Measurements from ENCODE around the gene PLCD1.
"Not testable (repeated sequence)": the region's sequence is repeated elsewhere in the genome, so short reads cannot be mapped to it uniquely, and the experiment has no call there.

Gene PLCD1

DNA sequence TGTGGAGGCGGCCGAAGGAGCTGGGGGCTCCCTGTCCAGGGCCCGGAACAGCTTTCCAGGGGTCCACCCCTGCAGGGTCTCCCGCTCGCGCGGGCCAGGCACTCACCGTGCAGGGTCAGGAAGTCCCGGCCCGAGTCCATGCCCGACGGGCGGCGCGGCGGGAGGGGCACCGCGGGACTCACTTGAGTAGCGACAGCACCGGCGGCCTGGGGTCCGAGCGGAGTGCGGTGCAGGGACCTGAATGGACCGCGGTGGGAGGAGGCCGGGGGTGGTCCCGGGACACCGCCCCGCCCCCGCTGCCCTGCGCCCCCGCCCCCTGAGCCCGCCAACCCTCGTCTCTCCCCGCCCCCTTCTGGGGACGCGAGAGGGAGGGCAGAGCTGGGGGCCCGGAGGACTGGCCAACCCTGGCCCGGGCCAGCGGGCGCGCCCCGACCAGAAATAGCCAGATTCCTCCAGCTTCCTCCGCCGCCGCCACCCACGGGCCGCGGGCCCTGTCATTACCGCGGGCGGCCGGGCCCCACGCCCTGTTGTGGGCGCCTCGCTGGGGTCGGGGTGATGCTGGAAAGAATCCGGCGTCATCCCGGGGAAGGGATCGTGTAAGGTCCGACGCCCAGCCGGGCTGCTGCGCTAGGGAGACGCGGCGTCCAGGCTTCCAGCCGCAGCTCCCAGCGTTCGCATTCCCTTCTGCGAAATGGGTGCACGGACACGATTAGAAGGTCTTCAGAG lies at the start of gene PLCD1:
Gene PLCD1, minus strand, starts transcription at position 243 of the 726 bp plus-strand sequence. Its CDS starts 103 bp downstream, at position 140.
- TF ChIP-seq ZFX (IDR thresholded peaks at IDR 0.05; ENCODE audit: borderline replicate concordance) = no peak
- TF ChIP-seq, protein P1, sequence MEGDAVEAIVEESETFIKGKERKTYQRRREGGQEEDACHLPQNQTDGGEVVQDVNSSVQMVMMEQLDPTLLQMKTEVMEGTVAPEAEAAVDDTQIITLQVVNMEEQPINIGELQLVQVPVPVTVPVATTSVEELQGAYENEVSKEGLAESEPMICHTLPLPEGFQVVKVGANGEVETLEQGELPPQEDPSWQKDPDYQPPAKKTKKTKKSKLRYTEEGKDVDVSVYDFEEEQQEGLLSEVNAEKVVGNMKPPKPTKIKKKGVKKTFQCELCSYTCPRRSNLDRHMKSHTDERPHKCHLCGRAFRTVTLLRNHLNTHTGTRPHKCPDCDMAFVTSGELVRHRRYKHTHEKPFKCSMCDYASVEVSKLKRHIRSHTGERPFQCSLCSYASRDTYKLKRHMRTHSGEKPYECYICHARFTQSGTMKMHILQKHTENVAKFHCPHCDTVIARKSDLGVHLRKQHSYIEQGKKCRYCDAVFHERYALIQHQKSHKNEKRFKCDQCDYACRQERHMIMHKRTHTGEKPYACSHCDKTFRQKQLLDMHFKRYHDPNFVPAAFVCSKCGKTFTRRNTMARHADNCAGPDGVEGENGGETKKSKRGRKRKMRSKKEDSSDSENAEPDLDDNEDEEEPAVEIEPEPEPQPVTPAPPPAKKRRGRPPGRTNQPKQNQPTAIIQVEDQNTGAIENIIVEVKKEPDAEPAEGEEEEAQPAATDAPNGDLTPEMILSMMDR (IDR thresholded peaks at IDR 0.05) = no peak
- H3K27ac ChIP-seq = no peak within 1 kb of the TSS

DNA sequence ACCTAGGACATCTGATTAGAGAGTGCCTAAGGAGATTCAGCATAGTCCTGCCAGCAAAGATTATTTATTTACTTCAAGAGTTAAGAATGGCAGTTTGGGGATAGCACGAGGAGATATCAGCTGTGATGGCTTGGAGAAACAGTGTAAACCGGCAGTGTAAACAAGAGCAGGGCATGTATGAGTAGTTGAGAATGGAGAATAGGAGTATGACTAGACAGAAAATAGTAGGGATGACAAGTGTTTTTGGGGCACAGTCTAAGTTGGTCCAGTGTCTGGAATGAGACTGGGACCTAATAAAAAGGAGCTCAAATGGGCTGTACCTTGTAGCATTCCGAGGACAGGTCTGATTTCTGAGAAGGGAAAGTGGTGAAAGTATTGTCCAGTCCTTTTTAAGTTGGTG lies 47.6 kb upstream of the PLCD1 start:
- H3K27ac ChIP-seq = not testable (repeated sequence)

DNA sequence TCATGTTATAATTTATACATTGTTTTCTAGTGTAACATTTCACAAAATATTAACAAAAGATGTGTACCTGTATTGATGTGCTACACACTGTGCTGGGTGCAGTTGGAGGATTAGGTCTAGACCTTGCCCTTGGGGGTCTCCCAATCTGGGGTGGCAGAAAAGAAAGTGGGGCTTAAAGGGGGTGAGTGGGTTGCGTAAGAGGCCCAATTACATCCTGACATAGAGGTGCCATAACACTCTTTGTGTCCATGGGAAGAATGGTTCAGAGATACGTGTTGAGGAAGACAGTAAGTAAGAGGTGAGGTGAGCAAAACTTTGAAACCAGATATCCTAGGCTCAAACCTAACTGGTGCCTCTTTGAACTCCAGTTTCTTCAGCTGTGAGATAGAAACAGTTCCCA lies 40.6 kb upstream of the PLCD1 start:
- H3K27ac ChIP-seq = no peak overlapping the region
- no peak for TF ChIP-seq ZFX (IDR thresholded peaks at IDR 0.05; ENCODE audit: borderline replicate concordance)
- TF ChIP-seq, protein P1 (IDR thresholded peaks at IDR 0.05) = no peak

DNA sequence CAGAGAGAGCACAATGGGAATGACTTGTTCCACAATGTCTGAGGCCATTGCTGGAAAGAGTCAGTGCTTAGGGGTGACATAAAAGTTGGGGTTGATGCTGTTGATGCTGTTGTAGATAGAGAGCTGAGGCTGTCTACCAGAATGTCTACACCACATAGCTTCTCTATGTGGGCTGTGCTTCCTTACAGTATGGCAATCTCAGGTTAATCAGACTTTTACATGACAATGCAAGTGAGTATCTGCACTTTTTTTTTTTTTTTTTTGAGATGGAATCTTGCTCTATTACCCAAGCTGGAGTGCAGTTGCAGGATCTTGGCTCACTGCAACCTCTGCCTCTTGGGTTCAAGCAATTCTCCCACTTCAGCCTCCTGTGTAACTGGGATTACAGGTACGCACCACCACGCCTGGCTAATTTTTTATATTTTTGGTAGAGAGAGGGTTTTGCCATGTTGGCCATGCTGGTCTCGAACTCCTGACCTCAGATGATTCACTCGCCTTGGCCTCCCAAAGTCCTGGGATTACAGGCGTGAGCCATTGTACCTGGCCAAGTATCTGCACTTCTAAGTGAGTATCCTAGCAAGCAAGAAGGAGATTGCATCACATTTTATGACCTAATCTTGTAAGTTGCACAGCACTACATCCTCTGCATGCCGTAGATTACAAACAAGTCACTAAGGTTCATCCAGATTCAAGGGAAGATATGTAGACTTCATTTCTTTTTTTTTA lies 38.2 kb upstream of the PLCD1 start:
- H3K27ac ChIP-seq = no peak overlapping the region
- no peak for TF ChIP-seq ZFX (IDR thresholded peaks at IDR 0.05; ENCODE audit: borderline replicate concordance)
- TF ChIP-seq, protein P1 (IDR thresholded peaks at IDR 0.05) = no peak

DNA sequence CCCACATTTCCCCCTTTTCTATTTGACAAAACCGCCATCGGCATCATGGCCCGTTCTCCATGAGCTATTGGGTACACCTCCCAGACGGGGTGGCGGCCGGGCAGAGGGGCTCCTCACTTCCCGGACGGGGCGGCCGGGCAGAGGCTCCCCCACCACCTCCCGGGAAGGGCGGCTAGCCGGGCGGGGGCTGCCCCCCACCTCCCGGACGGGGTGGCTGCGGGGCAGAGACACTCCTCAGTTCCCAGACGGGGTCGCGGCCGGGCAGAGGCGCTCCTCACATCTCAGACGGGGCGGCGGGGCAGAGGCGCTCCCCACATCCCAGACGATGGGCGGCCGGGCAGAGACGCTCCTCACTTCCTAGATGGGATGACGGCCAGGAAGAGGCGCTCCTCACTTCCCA lies 35.0 kb upstream of the PLCD1 start:
- not testable (repeated sequence) for H3K27ac ChIP-seq

DNA sequence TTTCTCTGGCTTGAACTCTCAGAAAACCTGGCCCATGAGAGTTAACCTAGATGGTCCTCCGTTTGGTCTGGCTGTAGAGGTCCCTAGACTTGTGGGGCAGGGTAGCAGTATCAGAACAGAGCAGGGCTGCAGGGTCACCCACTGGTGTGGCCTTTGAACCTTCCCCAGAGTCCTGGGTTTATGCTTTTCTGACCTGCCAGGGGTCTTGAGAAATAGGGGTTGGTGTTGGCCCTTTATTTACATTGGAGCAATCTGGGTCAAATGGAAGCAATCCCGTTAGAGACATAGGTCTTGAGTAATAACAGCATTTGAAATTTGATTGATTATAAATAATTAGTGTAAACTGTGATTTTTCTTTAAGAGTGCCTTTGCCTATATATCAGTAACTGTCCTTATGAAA lies 33.4 kb upstream of the PLCD1 start:
- no peak overlapping the region for H3K27ac ChIP-seq
- TF ChIP-seq ZFX (IDR thresholded peaks at IDR 0.05; ENCODE audit: borderline replicate concordance) = no peak
- TF ChIP-seq, protein P1 (IDR thresholded peaks at IDR 0.05) = no peak

- no peak for TF ChIP-seq ZFX (IDR thresholded peaks at IDR 0.05; ENCODE audit: borderline replicate concordance)
- TF ChIP-seq, protein P1 (IDR thresholded peaks at IDR 0.05) = no peak
- no peak overlapping the region for H3K27ac ChIP-seq
These were observed 30.1 kb upstream of the PLCD1 start for GRCh38 chr3:38059591-38059990.

- H3K27ac ChIP-seq = no peak overlapping the region
- TF ChIP-seq ZFX (IDR thresholded peaks at IDR 0.05; ENCODE audit: borderline replicate concordance) = no peak
- TF ChIP-seq, protein P1 (IDR thresholded peaks at IDR 0.05) = no peak
These were observed 29.7 kb upstream of the PLCD1 start for GRCh38 chr3:38059148-38059547.
